Measurements from ENCODE around the gene CALR. TPM values are rescaled to one million over a fixed set of nuclear protein-coding genes. Genes with fewer than 3 reads are reported as not detected.

Gene CALR
- polyA plus RNA-seq, 1 of the 3 experiments (the other 2 are of a cell fraction) = 1,334 TPM

DNA sequence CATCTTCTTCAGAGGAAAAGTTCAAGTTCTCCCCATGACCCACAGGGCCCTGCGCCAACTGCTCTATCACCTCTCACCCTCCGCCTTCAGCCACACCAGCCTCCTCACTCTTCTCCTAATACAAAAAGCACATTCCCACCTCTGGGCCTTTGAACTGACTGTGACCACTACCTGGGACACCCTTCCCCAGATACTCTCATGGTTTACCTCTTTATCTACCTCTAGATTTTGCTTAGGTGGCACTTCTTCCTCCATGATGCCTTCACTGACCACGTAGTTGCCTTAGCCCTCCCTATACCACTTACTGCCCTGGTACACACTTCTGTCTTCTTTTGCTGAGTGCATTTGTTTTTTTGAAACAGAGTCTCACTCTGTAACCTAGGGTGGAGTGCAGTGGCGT is 15.4 kb upstream of the CALR start:
- no peak for TF ChIP-seq RXRA (IDR thresholded peaks at IDR 0.05; ENCODE audit: borderline replicate concordance, low read depth)
- TF ChIP-seq, protein P1, sequence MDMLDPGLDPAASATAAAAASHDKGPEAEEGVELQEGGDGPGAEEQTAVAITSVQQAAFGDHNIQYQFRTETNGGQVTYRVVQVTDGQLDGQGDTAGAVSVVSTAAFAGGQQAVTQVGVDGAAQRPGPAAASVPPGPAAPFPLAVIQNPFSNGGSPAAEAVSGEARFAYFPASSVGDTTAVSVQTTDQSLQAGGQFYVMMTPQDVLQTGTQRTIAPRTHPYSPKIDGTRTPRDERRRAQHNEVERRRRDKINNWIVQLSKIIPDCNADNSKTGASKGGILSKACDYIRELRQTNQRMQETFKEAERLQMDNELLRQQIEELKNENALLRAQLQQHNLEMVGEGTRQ (IDR thresholded peaks at IDR 0.05; ENCODE audit: borderline replicate concordance, low read depth, low read length) = no peak
- WGBS (ENCODE audit: low lambda C conversion rate) = 94% methylated on average over 4 of the region's 4 CpGs
- POLR2A ChIA-PET = no interaction called here

DNA sequence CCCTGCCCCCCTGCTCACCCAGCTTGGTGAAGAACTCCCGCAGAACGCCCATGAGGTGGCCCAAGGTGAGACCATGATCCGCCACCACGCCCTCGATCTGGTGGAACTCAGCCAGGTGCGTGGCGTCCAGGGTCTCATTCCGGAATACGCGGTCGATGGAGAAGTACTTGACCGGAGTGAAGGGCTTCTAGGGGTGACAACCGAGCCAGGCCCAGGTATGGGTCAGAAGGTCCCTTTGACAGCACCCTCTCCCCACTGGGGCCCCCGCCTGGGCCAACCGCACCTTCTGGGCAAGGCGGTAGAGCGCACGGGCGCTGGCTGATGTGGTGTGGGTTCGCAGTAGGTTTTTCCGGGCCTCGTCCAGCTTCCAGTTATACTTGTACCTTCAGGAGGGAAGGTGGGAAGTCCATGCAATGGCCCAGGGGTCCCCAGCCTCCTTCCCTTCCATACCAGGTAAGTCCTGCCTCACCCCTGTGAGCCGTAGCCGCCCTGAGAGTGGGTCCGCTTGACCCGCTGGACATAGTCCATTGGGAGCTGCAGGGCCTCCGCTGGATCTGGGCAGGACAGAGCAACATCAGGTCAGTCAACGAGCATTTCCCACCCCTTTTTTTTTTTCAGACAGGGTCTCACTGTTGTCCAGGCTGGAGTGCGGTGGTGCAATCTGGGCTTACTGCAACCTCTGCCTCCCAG is 13.6 kb upstream of the CALR start:
- no peaks in the 10 kb centered on the region for H3K4me1 ChIP-seq (ENCODE audit: control insufficient read depth in 1 of 2, insufficient read depth in 2 of 2, low read depth in 1 of 2, low read length in 1 of 2)
- no peak overlapping the region for H3K27ac ChIP-seq (ENCODE audit: low read depth in 2 of 2, low read length in 1 of 2)
- H4K20me1 ChIP-seq (ENCODE audit: insufficient read depth) = no peaks in the 10 kb centered on the region
- peaks cover 21% of the 10 kb centered on the region for H3F3A ChIP-seq (replicated peaks; ENCODE audit: insufficient read depth)
- H3K4me2 ChIP-seq = no peak overlapping the region
- no peaks in the 10 kb centered on the region for H3K9me3 ChIP-seq
- H3K9ac ChIP-seq = no peak overlapping the region
- H3K9me2 ChIP-seq = no peaks in the 10 kb centered on the region
- peaks cover 27 to 49% of the 10 kb centered on the region in 2 experiments for H3K36me3 ChIP-seq (replicated peaks in 1 of 2; ENCODE audit: control insufficient read depth in 1 of 2, insufficient read depth in 2 of 2, low read length in 1 of 2)
- no peak overlapping the region for H2AFZ ChIP-seq (ENCODE audit: low read depth)
- no peaks in the 10 kb centered on the region for H3K27me3 ChIP-seq (ENCODE audit: insufficient read depth)
- peaks cover 8% of the 10 kb centered on the region; the same call in 1 of the 2 replicates for H3K79me2 ChIP-seq (ENCODE audit: insufficient read depth)
- H3K4me3 ChIP-seq (ENCODE audit: low read depth in 2 of 2, low read length in 1 of 2) = no peak overlapping the region
- DNase-seq = no peak
- no peak for TF ChIP-seq JUND (IDR thresholded peaks at IDR 0.05)
- TF ChIP-seq MXI1 (IDR thresholded peaks at IDR 0.05; ENCODE audit: low read depth, low read length) = no peak
- 91% methylated on average over 20 of the region's 29 CpGs for WGBS (ENCODE audit: low lambda C conversion rate)
- POLR2A ChIA-PET = interaction anchor here (1.0 kb wide), 1 partner anchor 9 kb away, joined by 3 read pairs; the partner anchor contains the start of gene FARSA
- CTCF ChIA-PET = interaction anchor here (0.7 to 1.3 kb wide), 4 partner anchors 10 to 77 kb away, joined by 3 to 4 read pairs (median 3); no protein-coding TSS in a partner anchor

More for the DNA sequence above, 15.4 kb upstream of the CALR start:
- H4K20me1 ChIP-seq (ENCODE audit: insufficient read depth) = no peaks in the 10 kb centered on the region
- no peaks in the 10 kb centered on the region for H3K27me3 ChIP-seq (ENCODE audit: insufficient read depth)
- no peaks in the 10 kb centered on the region for H3K9me2 ChIP-seq
- H3K4me1 ChIP-seq (ENCODE audit: control insufficient read depth in 1 of 2, insufficient read depth in 2 of 2, low read depth in 1 of 2, low read length in 1 of 2) = peaks cover 0 to 2% of the 10 kb centered on the region in 2 experiments; a peak in 1 of 4 replicates
- peaks cover 26% of the 10 kb centered on the region for H3F3A ChIP-seq (replicated peaks; ENCODE audit: insufficient read depth)
- H3K4me3 ChIP-seq (ENCODE audit: low read depth in 2 of 2, low read length in 1 of 2) = no peak overlapping the region
- H3K9me3 ChIP-seq = no peaks in the 10 kb centered on the region
- H3K27ac ChIP-seq (ENCODE audit: low read depth in 2 of 2, low read length in 1 of 2) = no peak overlapping the region
- CTCF ChIA-PET = interaction anchor here (1.2 kb wide), 1 partner anchor 10 kb away, joined by 5 read pairs; no protein-coding TSS in a partner anchor
- no peak overlapping the region for H3K4me2 ChIP-seq
- no peaks in the 10 kb centered on the region for H3K79me2 ChIP-seq (ENCODE audit: insufficient read depth)
- H3K36me3 ChIP-seq (replicated peaks in 1 of 2; ENCODE audit: control insufficient read depth in 1 of 2, insufficient read depth in 2 of 2, low read length in 1 of 2) = peaks cover 27 to 34% of the 10 kb centered on the region in 2 experiments
- no peak overlapping the region for H2AFZ ChIP-seq (ENCODE audit: low read depth)
- no peak overlapping the region for H3K9ac ChIP-seq
- DNase-seq = no peak

DNA sequence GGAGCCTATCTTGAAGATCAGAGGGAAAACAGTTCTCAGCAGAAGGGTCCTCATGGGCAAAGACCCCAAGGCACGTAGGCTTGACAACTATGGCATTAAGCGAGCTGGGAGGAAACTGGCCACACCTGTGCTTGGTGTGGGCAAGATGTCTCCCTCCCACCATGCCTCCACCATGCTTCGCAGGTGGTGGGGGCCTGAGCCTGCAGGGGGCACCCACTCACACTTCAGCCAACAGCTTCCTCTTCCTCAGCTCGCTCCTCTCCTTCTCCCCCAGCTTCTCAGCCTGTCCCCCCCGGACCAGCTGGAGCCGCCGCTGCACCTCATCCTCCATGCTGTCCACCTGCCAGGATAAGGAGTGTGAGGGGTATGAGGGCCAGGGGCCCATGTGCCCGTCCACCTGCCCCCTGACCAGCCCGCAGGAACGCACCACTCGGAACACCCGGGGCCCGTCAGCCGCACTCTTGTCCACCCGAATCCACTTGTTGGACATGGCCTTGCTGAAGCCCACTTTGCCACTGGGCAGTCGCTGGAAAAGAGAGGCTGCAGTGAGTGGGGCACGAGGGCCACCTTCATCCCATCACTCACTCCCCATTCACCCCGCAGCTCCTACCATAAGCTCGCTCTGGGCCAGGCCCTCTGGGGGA is 8.3 kb upstream of the CALR start:
- ChIA-PET CTCF (interaction anchor here (1.0 to 1.5 kb wide), 2 partner anchors 93 to 164 kb away, joined by 4 to 6 read pairs; no protein-coding TSS in a partner anchor), POLR2A (interaction anchor here (0.6 kb wide), 1 partner anchor 11 kb away, joined by 3 read pairs; no protein-coding TSS in a partner anchor)
- Histone ChIP-seq H3K27me3 (ENCODE audit: insufficient read depth) (no peaks in the 10 kb centered on the region), H3K36me3 (replicated peaks in 1 of 2; ENCODE audit: control insufficient read depth in 1 of 2, insufficient read depth in 2 of 2, low read length in 1 of 2) (peaks cover 16 to 35% of the 10 kb centered on the region in 2 experiments), H3K9ac (no peak overlapping the region), H3K4me2 (no peak overlapping the region), H3K9me2 (no peaks in the 10 kb centered on the region), H4K20me1 (ENCODE audit: insufficient read depth) (0 out of 2 replicates have a peak, but pooled peaks cover 4% of the 10 kb centered on the region), H3F3A (replicated peaks; ENCODE audit: insufficient read depth) (no peaks in the 10 kb centered on the region), H3K4me3 (ENCODE audit: low read depth in 2 of 2, low read length in 1 of 2) (no peak overlapping the region), H3K4me1 (ENCODE audit: control insufficient read depth in 1 of 2, insufficient read depth in 2 of 2, low read depth in 1 of 2, low read length in 1 of 2) (peaks cover 0 to 7% of the 10 kb centered on the region in 2 experiments; a peak in 1 of 4 replicates), H3K9me3 (no peaks in the 10 kb centered on the region), H3K79me2 (ENCODE audit: insufficient read depth) (peaks cover 40% of the 10 kb centered on the region), H3K27ac (ENCODE audit: low read depth in 2 of 2, low read length in 1 of 2) (no peak overlapping the region), H2AFZ (ENCODE audit: low read depth) (no peak overlapping the region)
- DNase-seq = no peak
- TF ChIP-seq RCOR1 (IDR thresholded peaks at IDR 0.05; ENCODE audit: low read length) (no peak), FOSL2 (IDR thresholded peaks at IDR 0.05; ENCODE audit: borderline replicate concordance, low read depth) (no peak), MXI1 (IDR thresholded peaks at IDR 0.05; ENCODE audit: low read depth, low read length) (no peak), NRF1 (IDR thresholded peaks at IDR 0.05; ENCODE audit: low read depth, low read length) (no peak), EP300 (IDR thresholded peaks at IDR 0.05; ENCODE audit: borderline replicate concordance in 1 of 2, low read depth in 1 of 2, low read length in 1 of 2) (no peak), POLR2AphosphoS5 (IDR thresholded peaks at IDR 0.05; ENCODE audit: low read depth, low read length) (no peak)
- TF ChIP-seq, protein P2, sequence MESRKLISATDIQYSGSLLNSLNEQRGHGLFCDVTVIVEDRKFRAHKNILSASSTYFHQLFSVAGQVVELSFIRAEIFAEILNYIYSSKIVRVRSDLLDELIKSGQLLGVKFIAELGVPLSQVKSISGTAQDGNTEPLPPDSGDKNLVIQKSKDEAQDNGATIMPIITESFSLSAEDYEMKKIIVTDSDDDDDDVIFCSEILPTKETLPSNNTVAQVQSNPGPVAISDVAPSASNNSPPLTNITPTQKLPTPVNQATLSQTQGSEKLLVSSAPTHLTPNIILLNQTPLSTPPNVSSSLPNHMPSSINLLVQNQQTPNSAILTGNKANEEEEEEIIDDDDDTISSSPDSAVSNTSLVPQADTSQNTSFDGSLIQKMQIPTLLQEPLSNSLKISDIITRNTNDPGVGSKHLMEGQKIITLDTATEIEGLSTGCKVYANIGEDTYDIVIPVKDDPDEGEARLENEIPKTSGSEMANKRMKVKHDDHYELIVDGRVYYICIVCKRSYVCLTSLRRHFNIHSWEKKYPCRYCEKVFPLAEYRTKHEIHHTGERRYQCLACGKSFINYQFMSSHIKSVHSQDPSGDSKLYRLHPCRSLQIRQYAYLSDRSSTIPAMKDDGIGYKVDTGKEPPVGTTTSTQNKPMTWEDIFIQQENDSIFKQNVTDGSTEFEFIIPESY (IDR thresholded peaks at IDR 0.05; ENCODE audit: borderline replicate concordance, low read depth) = no peak
- TF ChIP-seq, protein P3, sequence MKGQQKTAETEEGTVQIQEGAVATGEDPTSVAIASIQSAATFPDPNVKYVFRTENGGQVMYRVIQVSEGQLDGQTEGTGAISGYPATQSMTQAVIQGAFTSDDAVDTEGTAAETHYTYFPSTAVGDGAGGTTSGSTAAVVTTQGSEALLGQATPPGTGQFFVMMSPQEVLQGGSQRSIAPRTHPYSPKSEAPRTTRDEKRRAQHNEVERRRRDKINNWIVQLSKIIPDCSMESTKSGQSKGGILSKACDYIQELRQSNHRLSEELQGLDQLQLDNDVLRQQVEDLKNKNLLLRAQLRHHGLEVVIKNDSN (IDR thresholded peaks at IDR 0.05; ENCODE audit: borderline replicate concordance, low read depth) = no peak
- 98% methylated on average over 18 of the region's 19 CpGs for WGBS (ENCODE audit: low lambda C conversion rate)

Measured in SK-N-SH (cell line).